Activated CD4-positive, alpha-beta T cell treated with anti-CD3 and anti-CD28 coated beads, Interleukin-2, amount 10 ng/mL, durations not matched to agents 7 days and 5 days (primary cell): ENCODE measurements around the gene OTUD5. TPM values are rescaled to one million over a fixed set of nuclear protein-coding genes. Genes with fewer than 3 reads are reported as not detected.

ENCODE experiments used
- CTCF ChIA-PET: fragments of 350-600 bp; sonication (Branson Sonifier 250); formaldehyde crosslinking; loops from one replicate; lab custom pipeline; 2021; ENCODE audit warnings: antibody characterized with exemption; lab: Charles Lee
- POLR2A ChIA-PET: fragments of 350-600 bp; sonication (Branson Sonifier 250); formaldehyde crosslinking; loops from one replicate; lab custom pipeline; 2021; ENCODE audit warnings: antibody characterized with exemption; lab: Charles Lee
- DNase-seq: peaks from one replicate; pipeline ENCODE4 v3.0.0-alpha.2; 2020
- H3K27ac Mint-ChIP-seq: one replicate; pipeline ENCODE4 v1.8.0; 2021; ENCODE audit warnings: mild to moderate bottlenecking, moderate library complexity, mixed read lengths
- H3K27me3 Mint-ChIP-seq: one replicate; pipeline ENCODE4 v1.8.0; 2021; ENCODE audit warnings: mixed read lengths
- H3K36me3 Mint-ChIP-seq: one replicate; pipeline ENCODE4 v1.8.0; 2021; ENCODE audit warnings: low read depth, mixed read lengths
- H3K4me1 Mint-ChIP-seq: one replicate; pipeline ENCODE4 v1.8.0; 2021; ENCODE audit warnings: mixed read lengths
- H3K4me3 Mint-ChIP-seq: one replicate; pipeline ENCODE4 v1.8.0; 2021; ENCODE audit warnings: mild to moderate bottlenecking, moderate library complexity, mixed read lengths
- H3K9me3 Mint-ChIP-seq: one replicate; pipeline ENCODE4 v1.8.0; 2021; ENCODE audit warnings: mixed read lengths
- total RNA-seq, 2 experiments: library from RNA; stranded (reverse); gene quantifications; one replicate each; pipeline ENCODE4 v1.2.3, GENCODE V29; 2021

OTUD5 gene
- total RNA-seq, 2 experiments from 2014 or later: 49.0 to 54.1 TPM

DNA sequence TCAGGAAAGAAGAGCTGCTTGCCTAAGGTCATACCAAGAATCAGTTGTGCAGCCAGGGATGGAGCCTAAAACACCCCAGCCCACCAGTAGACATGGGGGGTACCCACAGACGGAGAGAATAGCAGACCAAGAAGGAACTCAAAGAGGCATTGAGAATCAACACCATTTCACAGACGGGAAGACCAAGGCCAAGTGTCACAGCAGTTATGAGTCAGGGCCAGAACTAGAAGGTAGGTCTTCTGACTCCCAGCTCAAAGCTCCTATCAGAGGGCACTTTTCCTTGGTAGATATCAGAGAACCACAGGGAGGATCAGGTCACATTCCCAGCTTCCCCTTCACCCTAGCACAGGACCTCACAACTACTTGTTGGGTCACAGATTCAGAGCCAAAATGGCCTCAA lies 14.5 kb downstream of the OTUD5 start:
- H3K36me3 Mint-ChIP-seq: peaks cover 38% of the 10 kb centered on the region
- CTCF ChIA-PET: interaction anchor here (0.8 to 2.0 kb wide), 2 partner anchors 13 to 295 kb away, joined by 3 to 4 read pairs; no protein-coding TSS in a partner anchor
- POLR2A ChIA-PET: interaction anchor here (1.0 kb wide), 1 partner anchor 31 kb away, joined by 3 read pairs; no protein-coding TSS in a partner anchor
- H3K4me3 Mint-ChIP-seq: no peak overlapping the region
- H3K27ac Mint-ChIP-seq: peak overlapping the region; percentile 85
- no peaks in the 10 kb centered on the region for H3K9me3 Mint-ChIP-seq
- H3K4me1 Mint-ChIP-seq: peaks cover 81% of the 10 kb centered on the region
- no peak for DNase-seq
- no peaks in the 10 kb centered on the region for H3K27me3 Mint-ChIP-seq

DNA sequence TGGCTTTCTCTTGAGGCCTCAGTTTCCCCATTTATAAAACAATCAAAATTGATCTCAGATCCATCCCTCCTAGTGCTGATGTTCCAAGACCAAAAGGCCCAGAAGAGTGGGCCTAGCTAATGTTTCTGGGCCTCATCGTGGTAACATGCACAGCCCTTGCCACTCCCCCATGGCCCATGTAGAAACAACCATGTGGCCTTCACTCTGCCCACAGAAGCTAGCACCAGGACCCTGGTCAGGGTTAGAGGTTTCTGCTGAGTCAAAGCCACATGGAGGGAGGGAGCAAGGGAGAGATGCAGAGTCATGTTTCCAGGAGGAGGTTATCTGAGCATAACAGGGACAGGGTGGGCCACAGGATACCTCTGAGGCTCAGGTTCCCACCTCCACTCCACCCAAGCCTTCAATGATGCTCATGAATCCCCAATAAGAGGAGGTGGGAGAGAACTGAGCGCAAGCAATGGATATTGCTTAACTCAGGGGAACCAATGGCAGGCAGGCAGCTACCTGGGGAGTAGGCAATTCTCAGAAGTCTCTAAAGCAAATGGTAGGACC lies 16.9 kb downstream of the OTUD5 start:
- Mint-ChIP-seq H3K4me3 (no peak overlapping the region), H3K27me3 (no peaks in the 10 kb centered on the region), H3K36me3 (peaks cover 52% of the 10 kb centered on the region), H3K27ac (peak overlapping the region; percentile 99), H3K4me1 (peaks cover 85% of the 10 kb centered on the region), H3K9me3 (no peaks in the 10 kb centered on the region)
- CTCF ChIA-PET: interaction anchor here (0.6 to 4.2 kb wide), 4 partner anchors 12 to 82 kb away, joined by 3 to 16 read pairs (median 4); partner anchors contain the start of gene PIM2
- DNase-seq: no peak
- POLR2A ChIA-PET: interaction anchor here (1.0 kb wide), 1 partner anchor 28 kb away, joined by 4 read pairs; no protein-coding TSS in a partner anchor

GRCh38 chrX:48939524-48940228 lies 17.7 kb downstream of the OTUD5 start:
- no peaks in the 10 kb centered on the region for H3K27me3 Mint-ChIP-seq
- ChIA-PET CTCF (interaction anchor here (0.8 to 4.2 kb wide), 5 partner anchors 11 to 33 kb away, joined by 3 to 16 read pairs (median 4); partner anchors contain the start of genes OTUD5 and PIM2), POLR2A (interaction anchor here (0.8 to 1.0 kb wide), 2 partner anchors 11 to 28 kb away, joined by 4 read pairs; no protein-coding TSS in a partner anchor)
- H3K9me3 Mint-ChIP-seq: no peaks in the 10 kb centered on the region
- peaks cover 90% of the 10 kb centered on the region for H3K4me1 Mint-ChIP-seq
- H3K4me3 Mint-ChIP-seq: peak overlapping the region; percentile 77
- peaks cover 59% of the 10 kb centered on the region for H3K36me3 Mint-ChIP-seq
- DNase-seq: peak; percentile 46
- peak overlapping the region; percentile 99 for H3K27ac Mint-ChIP-seq

DNA sequence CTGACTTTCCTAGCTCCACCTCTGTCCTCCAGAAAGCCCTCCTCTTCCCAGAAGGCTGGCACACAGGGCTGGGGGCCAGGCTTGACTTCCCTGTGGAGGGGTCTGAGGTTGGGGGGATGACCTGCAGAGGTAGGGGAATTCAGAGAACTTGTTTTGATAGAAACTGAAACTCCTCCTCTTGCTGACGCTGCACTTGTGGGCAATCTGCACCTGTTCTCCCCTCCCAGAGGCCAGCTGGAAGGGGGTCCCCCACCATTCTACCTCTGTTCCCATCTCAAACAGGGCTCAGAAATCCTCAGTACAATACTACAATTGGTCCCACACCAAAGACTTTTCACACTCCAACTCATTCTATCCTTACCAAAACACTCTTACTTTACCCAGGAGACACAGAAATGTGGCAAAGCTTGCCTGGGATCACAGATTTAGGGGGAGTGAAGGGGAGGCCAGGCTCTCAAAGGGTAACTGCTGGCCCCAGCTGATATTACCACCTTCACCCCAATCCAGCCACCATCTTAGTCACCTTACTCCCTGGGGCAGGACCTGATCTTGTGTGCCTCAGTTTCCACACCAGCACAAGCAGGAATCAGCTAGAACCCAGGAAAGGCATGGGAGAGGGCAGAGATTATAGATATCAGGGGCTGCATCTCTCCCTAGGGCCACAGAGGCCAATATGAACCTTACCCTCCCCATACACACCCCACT lies 18.5 kb downstream of the OTUD5 start:
- POLR2A ChIA-PET: interaction anchor here (0.6 kb wide), 1 partner anchor 27 kb away, joined by 3 read pairs; the partner anchor contains the start of gene SLC35A2
- no peaks in the 10 kb centered on the region for H3K27me3 Mint-ChIP-seq
- H3K36me3 Mint-ChIP-seq: peaks cover 65% of the 10 kb centered on the region

GRCh38 chrX:48937054-48937907 lies 20.1 kb downstream of the OTUD5 start:
- ChIA-PET POLR2A (interaction anchor here (0.6 to 1.4 kb wide), 3 partner anchors 17 to 26 kb away, joined by 3 to 6 read pairs (median 3); partner anchors contain the start of gene SLC35A2), CTCF (interaction anchor here (0.6 to 4.2 kb wide), 9 partner anchors 9 to 254 kb away, joined by 3 to 16 read pairs (median 4); partner anchors contain the start of gene PIM2)
- DNase-seq: peak; percentile 92
- peak overlapping the region; percentile 77 for H3K4me3 Mint-ChIP-seq
- peaks cover 62% of the 10 kb centered on the region for H3K36me3 Mint-ChIP-seq
- H3K4me1 Mint-ChIP-seq: peaks cover 81% of the 10 kb centered on the region
- H3K9me3 Mint-ChIP-seq: no peaks in the 10 kb centered on the region
- H3K27me3 Mint-ChIP-seq: no peaks in the 10 kb centered on the region
- H3K27ac Mint-ChIP-seq: peak overlapping the region; percentile 99

More for the DNA sequence above, 18.5 kb downstream of the OTUD5 start:
- H3K4me3 Mint-ChIP-seq: peak overlapping the region; percentile 77
- H3K4me1 Mint-ChIP-seq: peaks cover 91% of the 10 kb centered on the region
- CTCF ChIA-PET: interaction anchor here (0.6 to 4.2 kb wide), 6 partner anchors 10 to 32 kb away, joined by 3 to 16 read pairs (median 4); partner anchors contain the start of genes OTUD5 and PIM2
- peak; percentile 82 for DNase-seq
- H3K9me3 Mint-ChIP-seq: no peaks in the 10 kb centered on the region
- H3K27ac Mint-ChIP-seq: peak overlapping the region; percentile 99

- H3K27ac Mint-ChIP-seq: peak overlapping the region; percentile 99
- peaks cover 74% of the 10 kb centered on the region for H3K4me1 Mint-ChIP-seq
- POLR2A ChIA-PET: interaction anchor here (1.4 kb wide), 1 partner anchor 25 kb away, joined by 6 read pairs; the partner anchor contains the start of gene SLC35A2
- no peaks in the 10 kb centered on the region for H3K27me3 Mint-ChIP-seq
- CTCF ChIA-PET: interaction anchor here (0.9 to 4.2 kb wide), 5 partner anchors 9 to 211 kb away, joined by 3 to 16 read pairs (median 5); partner anchors contain the start of gene PIM2
- no peaks in the 10 kb centered on the region for H3K9me3 Mint-ChIP-seq
- DNase-seq: no peak
- peaks cover 54% of the 10 kb centered on the region for H3K36me3 Mint-ChIP-seq
- peak overlapping the region; percentile 77 for H3K4me3 Mint-ChIP-seq
These were observed 20.9 kb downstream of the OTUD5 start for GRCh38 chrX:48936429-48937053.

DNA sequence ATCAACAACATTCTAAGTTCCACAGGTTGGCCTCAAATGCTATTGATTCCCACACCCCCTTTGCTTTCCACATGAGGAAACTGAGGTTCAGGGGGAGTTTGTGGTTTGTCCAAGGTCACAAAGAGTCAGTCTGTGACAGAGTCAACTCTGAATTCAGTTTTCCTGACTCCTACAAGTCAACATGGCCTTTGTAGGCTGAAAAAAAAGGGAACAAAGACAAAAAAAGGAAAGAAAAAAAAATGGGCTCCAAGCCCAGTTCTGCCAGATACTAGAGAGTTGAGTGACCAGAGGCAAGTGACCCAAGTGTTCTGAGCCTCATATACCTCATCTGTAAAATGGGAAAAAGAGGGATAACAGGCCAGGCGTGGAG lies 22.1 kb downstream of the OTUD5 start:
- Mint-ChIP-seq H3K27ac (peak overlapping the region; percentile 82), H3K9me3 (no peaks in the 10 kb centered on the region), H3K4me1 (peaks cover 66% of the 10 kb centered on the region), H3K4me3 (no peak overlapping the region), H3K27me3 (no peaks in the 10 kb centered on the region), H3K36me3 (peaks cover 52% of the 10 kb centered on the region)
- DNase-seq: no peak
- POLR2A ChIA-PET: no interaction called here
- CTCF ChIA-PET: no interaction called here

GRCh38 chrX:48934581-48935300 lies 22.7 kb downstream of the OTUD5 start:
- ChIA-PET CTCF (interaction anchor here (0.7 kb wide), 1 partner anchor 468 kb away, joined by 3 read pairs; no protein-coding TSS in a partner anchor), POLR2A (no interaction called here)
- Mint-ChIP-seq H3K4me1 (peaks cover 62% of the 10 kb centered on the region), H3K4me3 (no peak overlapping the region), H3K9me3 (no peaks in the 10 kb centered on the region), H3K36me3 (peaks cover 50% of the 10 kb centered on the region), H3K27me3 (no peaks in the 10 kb centered on the region), H3K27ac (peak overlapping the region; percentile 82)
- peak; percentile 58 for DNase-seq

- Mint-ChIP-seq H3K9me3 (no peaks in the 10 kb centered on the region), H3K27ac (peak overlapping the region; percentile 51), H3K27me3 (no peaks in the 10 kb centered on the region), H3K4me1 (peaks cover 52% of the 10 kb centered on the region), H3K36me3 (peaks cover 49% of the 10 kb centered on the region), H3K4me3 (no peak overlapping the region)
- CTCF ChIA-PET: no interaction called here
- DNase-seq: no peak
- POLR2A ChIA-PET: no interaction called here
These were observed 23.6 kb downstream of the OTUD5 start for GRCh38 chrX:48933757-48934156.

DNA sequence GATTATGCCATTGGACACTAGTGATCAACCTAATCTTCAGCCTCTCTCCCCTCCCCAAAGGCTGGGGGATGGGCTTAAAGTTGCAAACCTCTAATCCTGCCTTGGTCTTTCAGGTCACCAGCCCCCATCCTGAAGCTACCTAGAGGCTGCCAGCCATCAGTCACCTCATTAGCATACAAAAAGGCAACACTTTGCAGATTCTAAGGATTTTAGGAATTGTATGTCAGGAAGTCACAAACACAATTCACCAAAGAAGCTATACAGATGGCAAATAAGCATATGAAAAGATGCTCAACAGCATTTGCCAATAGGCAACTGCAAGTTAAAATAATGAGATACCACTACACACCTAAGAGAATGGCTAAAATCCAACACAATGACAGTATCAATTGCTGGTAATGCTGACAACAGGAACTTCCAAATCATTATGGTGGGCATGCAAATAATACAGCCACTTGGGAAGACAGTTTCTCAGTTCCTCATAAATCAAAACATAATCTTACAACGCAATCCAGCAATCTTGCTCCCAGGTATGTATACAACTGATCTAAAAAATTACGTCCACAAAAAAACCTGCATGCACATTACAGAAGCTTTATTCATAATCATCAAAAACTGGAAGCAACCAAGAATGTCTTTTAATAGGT lies 29.5 kb downstream of the OTUD5 start:
- CTCF ChIA-PET: interaction anchor here (1.1 to 2.3 kb wide), 3 partner anchors 9 to 18 kb away, joined by 3 to 8 read pairs (median 6); no protein-coding TSS in a partner anchor
- no peak overlapping the region for H3K4me3 Mint-ChIP-seq
- peaks cover 32% of the 10 kb centered on the region for H3K36me3 Mint-ChIP-seq
- peaks cover 24% of the 10 kb centered on the region for H3K4me1 Mint-ChIP-seq
- no peaks in the 10 kb centered on the region for H3K9me3 Mint-ChIP-seq
- POLR2A ChIA-PET: no interaction called here
- DNase-seq: no peak
- H3K27ac Mint-ChIP-seq: no peak overlapping the region
- no peaks in the 10 kb centered on the region for H3K27me3 Mint-ChIP-seq
